GM19239 (cell line): ENCODE data around the gene LZIC.

Experiments used
- DNase-seq: peaks from one replicate; pipeline ENCODE4 v3.0.0; 2011; ENCODE audit warnings: low spot score; ENCODE audit not compliant: insufficient read length
- FAIRE-seq: peaks from 2 replicates; lab custom pipeline; 2011; peaks lifted over from hg19 to GRCh38; lab: Jason Lieb, UNC

The LZIC gene

DNA sequence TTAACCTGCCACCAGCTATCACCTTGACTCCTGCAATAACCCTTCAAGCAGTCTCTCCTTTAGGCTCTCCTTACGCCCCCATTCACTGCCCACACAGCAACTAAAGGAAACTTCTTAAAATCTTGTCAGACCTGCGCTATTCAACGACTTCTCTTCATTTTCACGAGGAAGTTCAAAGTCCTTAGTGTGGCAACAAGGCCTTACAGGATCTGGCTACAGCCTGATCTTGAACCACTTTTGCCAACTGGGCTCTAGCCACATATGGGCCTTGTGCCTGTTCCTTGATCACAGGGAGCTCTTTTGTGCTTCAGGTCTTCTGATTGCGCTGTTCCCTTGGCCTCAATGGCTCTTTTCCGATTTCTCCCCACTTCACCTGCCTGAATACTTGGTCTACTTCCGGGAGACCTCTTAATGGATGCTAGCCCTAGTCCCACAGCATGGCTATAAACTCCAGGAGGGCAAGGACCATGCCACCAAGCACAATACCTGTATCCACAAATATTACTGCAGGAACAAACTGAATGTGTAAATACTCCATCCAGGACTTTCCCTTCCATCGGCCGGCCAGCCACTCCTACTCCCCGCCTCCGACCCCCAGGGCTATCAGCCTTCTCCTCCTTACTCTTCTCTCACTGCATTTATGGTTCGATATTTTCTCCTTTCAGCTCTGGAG lies 30.8 kb downstream of the LZIC start:
- FAIRE-seq (no peak), DNase-seq (no peak)

DNA sequence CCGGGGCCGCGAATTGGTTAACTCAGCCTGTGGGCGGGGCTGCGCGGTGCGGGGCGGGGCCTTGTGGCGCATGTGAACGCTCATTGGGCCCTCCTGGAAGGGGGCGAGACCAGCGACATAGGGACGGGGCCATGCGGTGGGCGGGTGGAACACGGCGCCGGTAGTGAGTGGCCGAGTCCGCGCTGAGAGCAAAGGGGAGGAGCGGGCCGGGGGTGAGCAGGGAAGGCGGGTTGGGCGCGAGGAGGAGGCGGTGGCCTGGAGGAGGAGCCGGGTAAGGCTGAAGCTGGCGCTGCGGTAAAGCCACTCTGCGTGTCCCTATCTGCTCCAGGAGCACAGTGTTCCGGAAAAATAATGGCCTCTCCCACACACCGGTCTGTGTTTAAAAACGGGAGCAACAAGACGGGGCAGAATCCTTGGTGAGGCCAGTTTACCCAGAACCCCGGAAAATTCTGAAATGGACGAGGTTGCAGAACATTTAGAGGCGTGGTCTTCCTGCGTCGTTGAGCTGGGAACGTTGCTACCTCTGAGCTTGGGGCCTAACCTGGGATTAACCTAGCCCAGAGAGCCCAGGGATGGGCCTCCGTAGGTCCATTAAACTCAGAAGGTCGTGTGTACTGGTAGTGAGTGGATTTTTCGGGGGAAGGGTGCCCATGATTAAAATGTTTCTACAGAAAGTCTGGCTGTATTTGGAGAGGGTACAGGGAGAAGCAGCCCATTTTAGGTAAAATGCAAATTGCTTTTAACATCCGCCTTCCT lies 32.6 kb downstream of the LZIC start:
- peak; percentile 97 for FAIRE-seq
- peak; percentile 97 for DNase-seq

DNA sequence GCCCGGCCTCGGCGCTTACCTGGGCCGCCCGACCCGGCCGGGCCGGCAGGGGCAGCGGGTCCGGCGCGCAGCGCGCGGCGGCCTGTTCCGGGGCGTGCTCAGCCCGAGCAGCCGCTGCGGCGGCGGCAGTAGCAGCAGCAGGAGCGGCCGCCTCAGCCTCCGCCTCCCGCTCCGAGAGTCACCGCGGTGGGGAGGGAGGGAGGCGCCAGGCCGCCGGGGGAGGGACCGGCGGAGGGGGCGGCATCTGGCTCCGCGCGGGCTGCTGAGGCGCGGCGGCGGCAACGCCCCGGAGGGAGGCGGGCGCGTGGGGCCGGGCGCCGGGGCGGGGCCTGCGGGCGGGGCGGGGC lies 33.1 kb downstream of the LZIC start, which contains the start of gene CTNNBIP1:
Gene CTNNBIP1 (minus strand): TSS at position 194 of the 347 bp plus-strand sequence. CDS start 38,205 bp downstream, outside the sequence.
- DNase-seq (peak; percentile 97), FAIRE-seq (no peak)

DNA sequence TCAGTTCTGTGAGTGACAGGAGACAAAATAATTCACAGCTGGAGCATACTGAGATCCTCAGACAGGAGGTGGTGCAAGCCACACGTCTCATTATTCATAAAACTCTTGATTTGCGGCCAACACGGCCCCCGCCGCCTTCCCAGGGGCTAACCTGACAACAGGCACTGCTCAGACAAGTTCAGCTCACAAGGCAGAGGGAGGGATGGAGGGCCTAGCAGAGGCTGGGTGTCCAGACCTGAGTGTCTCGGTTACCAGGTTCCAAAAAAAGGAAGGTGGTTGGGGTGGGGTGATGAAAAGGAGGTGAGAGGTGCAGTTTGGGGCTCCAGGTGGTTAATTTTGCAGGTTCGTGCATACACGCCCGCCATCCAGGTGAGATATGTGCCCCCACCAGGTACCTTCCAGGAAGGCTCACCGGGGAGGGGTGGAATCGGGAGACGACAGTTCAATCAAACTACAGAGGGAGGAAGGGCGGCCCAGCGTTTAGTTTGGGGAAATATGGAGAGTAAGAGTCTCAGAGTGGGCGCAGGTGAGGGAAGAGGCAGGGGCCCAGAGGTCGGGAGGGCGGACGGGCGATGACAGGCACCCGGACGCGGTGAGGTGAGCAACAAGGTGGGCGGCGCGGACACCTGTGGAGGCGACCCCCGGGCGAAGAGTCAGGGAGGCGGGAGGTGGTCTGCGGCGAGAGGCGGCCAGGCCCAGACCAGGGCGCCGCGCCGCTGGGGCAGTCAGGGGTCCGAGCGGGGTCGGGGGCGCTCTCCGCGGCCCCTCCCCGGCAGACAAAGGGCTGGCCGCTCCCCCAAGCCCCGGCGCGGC lies 33.8 kb downstream of the LZIC start:
- FAIRE-seq = peak; percentile 18
- DNase-seq = no peak

DNA sequence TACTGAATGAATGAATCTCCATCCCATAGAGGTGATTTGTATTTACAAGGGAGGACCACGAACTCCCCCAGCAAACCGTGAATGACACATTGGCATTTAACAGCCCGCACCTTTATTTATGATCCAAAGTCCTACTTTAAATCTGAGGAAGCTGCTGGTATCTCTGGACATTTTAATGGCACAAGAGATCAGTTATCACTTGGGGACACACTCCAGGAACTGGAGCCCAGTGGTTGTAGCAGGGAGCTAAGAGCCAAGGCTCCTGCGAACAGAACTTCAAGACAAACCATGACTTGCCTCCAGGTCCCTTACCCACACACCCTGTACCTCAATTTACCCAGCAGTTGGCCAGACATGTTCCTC lies 34.3 kb downstream of the LZIC start:
- DNase-seq (no peak), FAIRE-seq (no peak)

DNA sequence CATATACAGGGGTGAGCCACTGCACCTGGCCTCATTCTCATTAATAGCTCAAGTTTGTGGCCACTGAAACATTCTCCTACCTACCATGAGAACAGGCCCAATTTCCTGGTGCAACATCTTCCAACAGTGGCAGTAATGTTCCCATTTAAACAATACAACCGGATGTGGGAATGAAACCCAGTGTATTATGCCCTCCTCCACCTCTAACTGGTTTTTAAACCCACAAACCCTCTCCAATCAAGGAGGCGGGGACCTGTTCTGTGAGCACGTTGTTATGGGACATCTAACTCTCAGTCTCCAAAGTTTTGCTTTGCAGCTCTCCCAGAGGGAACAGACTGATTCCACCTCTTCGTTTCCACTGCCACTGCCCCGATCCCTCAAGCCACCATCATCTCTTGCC lies 35.8 kb downstream of the LZIC start:
- FAIRE-seq = no peak

DNA sequence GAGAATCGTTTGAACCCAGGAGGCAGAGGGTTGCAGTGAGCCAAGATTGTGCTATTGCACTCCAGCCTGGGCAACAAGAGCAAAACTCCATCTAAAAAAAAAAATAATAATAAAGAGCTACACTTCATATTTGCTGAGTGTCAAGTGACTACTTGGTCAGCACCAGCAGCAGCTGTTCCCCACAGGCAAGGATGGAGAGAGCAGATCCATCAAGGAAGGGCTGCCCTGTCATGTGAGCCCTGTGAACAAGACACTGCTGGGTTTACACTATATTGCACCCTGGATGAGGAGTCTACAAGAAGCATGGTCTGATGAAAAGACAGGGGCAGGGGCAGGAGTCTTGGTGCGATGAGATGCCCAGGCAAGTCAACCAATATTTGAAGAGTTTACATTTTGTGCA lies 36.7 kb downstream of the LZIC start:
- FAIRE-seq (no peak), DNase-seq (no peak)

More for the DNA sequence above, 35.8 kb downstream of the LZIC start:
- no peak for DNase-seq

DNA sequence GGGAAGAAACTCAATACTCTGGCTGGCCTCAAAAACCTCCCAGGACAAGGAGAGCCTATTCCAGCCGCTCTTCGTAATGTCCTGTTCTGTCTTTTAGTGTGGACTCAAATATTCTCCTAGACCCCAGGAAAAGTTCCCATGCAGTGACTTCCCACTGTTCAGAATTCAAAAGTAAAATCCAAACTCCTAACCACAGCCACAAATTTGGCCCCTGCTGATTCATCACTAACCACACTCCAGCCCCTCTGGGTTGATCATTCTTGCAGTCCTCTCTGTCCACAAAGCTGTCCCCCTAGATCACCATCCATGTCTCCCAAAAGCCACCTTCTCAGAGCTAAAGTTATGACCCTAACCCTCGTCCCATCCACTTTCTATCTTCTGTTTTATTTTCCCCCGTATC lies 38.2 kb downstream of the LZIC start:
- FAIRE-seq = no peak
- DNase-seq = no peak

DNA sequence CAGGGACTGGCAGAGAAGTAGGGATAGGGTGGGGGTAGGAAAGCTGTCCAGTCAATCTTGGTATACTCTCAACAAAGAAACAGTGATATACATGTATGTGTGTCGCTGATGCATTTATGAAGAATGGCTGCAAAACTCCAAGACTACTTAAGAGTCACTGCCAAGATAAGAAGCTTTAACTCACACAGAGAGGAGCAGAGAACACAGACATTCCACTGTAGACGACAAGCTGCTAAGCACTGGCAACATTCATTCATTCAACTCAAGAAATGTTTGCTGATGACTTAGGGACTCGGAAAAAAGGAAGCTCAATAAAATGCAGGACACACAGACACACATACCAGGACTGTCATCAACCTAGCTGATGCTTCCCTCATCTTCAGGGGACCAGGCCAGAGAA lies 38.6 kb downstream of the LZIC start:
- DNase-seq (no peak), FAIRE-seq (no peak)

DNA sequence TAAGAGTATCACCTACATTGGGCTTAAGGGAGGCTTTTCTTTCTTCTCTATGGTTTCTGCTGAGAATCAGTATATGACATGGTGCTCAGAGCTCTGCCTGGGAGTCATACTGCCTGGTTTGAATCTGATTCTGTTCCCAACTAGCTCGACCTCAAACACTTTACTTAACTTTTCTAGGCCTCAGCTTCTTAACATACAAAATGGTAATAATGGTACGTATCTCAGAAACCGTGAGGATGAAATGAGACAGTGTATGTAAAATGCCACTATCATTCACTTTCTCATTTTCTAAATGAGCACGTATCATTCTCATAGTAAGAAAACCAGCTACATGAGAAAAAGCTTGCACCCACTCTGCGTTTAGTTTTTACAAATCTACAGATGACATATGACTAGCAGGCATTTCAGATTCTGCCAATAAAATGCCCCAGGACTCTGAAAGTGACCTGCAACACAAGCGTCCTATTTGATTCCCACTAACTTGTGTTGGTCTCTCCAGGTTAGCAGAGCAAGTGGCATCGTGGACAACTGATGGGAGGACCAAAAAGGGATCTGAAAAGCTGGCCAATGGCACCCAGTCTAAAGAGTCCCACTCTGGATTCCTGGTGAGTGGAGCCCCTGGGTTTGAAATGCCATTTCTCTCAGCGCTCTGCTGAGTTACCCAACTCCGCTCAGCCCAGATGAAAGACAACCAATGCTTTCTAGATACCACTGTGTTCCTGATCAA lies 39.2 kb downstream of the LZIC start:
- FAIRE-seq = no peak
- DNase-seq = no peak

DNA sequence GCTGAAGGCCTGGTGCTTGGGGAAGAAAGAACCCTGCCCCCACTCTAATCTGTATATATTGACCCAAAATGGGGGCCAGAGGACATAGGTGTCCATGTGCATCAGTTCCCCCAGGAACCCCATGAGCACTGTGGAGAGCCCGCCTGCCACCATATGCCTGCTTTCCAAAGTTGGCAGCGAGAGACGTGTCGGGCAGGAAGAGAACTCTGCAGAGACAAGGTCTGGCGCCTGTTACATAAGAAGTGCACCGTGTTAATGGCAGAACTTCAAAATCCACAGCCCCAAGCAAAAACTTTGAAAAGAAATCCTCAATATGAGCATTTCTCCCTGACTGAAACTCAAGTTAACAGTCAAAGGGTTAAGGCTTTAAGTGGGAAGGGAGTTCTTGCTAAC lies 41.1 kb downstream of the LZIC start:
- no peak for FAIRE-seq

DNA sequence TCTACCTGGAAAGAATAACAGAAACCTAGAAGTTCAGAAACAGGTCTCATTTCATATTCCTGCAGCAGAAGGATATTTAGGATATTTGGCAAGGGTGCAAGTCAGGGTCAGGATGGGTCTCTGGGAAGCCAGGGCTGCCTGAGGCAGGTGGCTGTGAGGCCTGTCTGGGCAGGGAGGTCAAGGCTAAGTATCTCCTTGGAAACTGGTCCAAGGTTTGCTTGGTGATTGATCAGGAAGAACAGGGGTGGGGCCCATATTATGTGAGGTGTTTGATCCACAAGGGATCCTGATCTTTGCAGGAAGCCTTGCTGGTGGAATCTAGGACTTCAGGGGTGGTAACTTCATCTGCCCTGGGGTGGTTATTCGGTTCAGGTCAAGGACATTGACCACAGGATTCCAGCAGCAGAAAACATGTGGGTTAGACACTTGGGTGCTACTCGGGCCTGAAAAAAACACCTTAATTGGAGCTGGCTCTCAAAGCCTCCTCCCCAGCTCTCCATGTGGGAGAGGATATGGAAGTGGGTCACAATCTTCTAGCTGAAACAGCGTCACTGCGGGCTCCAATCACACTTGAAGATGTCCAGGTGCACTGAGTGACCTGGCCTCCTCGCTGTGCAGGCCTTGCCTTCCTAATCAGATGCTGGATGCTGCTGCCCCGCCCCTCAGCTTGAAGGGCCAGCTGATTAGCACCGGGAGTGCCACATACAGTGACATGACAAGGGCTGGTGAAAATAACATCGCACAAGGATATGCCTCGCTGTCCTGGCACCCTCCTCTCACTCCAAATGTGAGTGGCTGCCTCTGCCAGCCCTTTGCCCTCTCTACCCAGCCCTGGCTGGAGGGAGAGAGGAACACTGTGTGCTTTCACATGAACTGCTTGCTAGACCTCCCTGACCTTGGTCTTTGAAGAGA lies 41.8 kb downstream of the LZIC start:
- FAIRE-seq (no peak), DNase-seq (no peak)

More for the DNA sequence above, 41.1 kb downstream of the LZIC start:
- no peak for DNase-seq

DNA sequence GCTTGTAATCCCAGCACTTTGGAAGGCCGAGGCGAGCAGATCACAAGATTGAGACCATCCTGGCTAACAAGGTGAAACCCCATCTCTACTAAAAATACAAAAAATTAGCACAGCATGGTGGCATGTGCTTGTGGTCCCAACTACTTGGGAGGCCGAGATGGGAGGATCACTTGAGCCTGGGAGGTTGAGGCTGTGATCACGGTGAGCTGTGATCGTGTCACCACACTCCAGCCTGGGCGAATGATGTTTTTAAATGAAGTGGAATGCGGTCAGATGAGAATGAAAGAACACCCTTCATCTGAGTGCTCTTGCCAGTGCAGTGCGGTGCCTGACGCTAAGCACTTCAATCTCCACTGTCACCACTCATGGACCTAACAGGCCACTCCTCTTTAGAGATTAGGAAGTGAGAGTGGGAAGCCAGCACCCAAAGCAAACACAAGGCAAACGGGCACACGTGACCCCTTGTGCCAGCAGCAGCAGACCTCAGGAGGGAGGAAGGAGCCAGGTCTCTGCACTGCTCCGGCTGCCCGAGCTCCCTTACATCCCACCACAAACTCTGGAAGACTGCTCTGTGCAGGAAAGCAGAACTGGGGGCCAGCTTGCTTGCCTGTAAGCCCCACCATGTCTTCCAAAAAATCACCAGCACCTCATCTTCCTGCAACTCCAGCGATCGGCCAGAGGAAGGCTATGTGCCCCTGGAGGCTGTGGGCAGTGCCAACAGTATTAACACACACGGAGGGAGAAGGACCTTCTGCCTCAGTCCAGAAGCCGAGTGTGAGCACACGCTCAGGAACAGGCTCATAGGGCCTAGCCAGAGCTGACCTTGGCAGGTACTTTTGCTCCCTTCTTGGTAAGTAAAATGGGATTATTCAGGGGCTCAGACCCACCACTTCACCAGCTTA lies 42.8 kb downstream of the LZIC start:
- no peak for FAIRE-seq
- no peak for DNase-seq

DNA sequence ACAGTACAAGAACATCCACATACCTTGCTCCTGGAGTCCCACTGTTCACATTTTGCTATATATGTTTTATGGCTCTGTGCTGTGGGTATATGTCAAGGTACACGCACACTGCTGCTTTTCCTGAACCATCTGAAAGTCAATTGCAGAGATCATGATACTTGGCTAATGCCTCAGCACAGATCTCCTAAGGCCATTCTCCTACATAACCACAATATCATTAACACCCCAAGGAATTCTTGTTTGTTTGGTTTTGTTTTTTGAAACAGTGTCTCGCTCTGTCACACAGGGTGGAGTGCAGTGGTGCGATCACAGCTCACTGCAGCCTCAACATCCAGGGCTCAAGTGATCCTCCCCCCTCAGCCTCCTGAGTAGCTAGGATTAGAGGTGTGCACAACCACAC lies 49.1 kb downstream of the LZIC start:
- no peak for DNase-seq
- FAIRE-seq = no peak

DNA sequence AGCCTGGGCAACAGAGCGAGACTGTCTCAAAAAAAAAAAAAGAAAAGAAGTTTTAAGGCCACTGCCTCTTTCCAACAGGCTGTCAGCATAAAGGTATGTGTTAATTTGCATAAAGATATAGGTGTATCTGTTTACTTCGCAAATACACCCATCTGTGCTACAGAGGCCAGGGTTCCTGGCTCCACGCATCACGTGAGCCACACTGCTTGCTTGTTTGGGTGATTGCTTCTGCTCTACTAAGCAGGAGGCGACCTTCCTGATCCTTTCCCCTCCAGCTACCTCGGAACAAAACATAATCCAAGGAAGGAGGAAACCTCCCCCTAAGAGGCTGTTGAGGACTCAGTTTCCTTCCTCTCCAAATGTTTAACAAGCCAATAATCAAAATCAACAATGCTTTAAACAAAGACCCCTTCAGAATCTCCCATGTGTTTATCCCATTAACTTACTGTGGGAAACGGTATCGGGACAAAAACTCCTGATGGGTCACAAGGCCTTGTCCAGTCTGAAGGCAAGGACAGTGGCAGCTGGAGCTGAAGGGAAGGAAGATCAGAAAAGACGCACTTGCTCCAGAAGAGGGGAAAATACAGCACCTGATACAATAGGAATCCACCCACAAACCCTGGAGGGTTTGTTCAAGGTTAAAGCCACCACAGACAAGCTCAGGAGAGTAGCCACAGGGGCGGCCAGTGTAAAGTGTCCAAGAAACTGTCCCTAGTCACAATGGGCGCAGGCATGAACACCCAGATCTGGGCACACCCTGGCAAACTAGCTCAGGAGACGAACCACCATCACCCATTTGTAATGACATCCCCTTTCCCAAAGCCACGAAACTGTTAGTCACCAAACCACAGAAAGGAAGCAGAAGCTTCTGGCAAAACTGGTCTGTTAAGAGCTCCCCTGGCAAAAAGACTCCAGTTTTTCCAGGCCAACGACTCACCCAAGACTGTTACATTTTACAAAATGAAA lies 50.3 kb downstream of the LZIC start:
- FAIRE-seq = no peak
- DNase-seq = no peak

DNA sequence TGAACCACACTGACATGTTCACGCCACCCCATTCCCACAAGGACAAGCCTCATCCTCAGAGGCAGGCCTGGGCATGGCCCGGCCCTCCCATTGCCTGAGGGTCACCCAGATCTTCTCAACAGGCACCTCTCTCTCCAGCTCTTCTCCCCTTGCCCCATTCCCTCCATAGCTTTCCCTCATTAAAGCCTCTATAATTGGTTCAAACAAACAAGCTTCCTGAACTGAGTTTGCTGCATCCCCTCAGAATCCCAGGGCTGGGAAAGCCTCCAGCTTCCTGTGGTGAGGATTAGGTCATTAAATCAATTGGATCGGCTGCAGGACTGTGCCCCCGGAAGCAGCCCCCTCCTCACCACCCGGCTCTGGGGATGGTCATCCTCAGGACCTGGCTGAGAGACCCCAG lies 52.0 kb downstream of the LZIC start:
- DNase-seq (no peak), FAIRE-seq (no peak)

DNA sequence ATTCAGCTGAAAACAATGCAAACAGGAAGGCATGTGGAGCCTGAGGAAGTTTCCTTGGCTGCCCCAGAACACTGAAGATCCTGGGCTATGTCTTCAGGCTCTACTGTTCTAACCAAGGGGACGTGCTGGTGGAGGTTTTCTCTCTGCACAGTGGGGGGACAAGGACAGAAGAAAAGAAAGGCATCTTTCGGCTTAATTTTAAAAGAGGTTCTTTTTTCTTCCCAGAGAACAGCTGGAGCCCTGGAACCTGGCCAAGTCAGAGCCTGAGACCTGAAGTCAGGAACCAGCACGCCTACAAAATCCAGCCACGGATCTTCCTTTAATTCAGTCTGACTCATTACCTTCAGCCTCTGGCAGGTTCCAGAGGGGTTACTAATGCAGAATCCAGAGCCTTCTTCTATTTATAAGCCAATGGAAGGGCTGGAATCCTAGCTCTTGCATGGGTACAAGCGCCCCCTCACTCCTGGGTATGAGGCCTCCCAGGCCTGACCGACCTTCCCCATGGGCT lies 52.9 kb downstream of the LZIC start:
- FAIRE-seq (no peak), DNase-seq (no peak)
